GM18909 (cell line): Measurements from ENCODE around the gene USF3.
A peak's percentile ranks its signal among the peaks of the same experiment; 100 is the strongest.
"Not testable (repeated sequence)": the region's sequence is repeated elsewhere in the genome, so short reads cannot be mapped to it uniquely, and the experiment has no call there.

ENCODE experiments used
- ATAC-seq: cut with Tn5 transposase; IDR thresholded peaks from one replicate; pipeline ENCODE4 v1.9.1; 2021; ENCODE audit warnings: mild to moderate bottlenecking; ENCODE audit not compliant: unreplicated experiment, poor library complexity

USF3 gene

GRCh38 chr3:113658107-113658506 is 38.3 kb downstream of the USF3 start:
- ATAC-seq: no peak

- no peak for ATAC-seq
Measured at GRCh38 chr3:113654851-113655250, 41.6 kb downstream of the USF3 start.

DNA sequence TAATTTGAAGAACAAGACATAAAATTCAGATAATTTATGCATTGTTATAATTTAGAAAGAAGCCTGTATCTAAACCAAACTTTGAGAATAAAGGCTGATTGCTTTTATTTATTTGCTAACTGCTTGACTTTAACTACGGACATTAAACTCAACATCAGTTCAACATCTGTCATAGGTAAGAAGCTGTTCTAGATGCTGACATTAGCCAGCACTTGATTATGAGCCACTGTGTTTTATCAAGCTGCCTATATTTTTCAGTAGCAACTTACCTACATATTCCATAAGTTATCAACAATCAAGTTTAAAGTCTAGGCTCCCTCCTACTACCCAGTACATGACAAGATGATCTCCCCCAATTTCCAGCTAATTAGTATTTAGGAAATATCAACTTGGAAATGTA is 42.1 kb downstream of the USF3 start:
- no peak for ATAC-seq

- no peak for ATAC-seq
Measured at GRCh38 chr3:113649174-113649845, 47.1 kb downstream of the USF3 start.

DNA sequence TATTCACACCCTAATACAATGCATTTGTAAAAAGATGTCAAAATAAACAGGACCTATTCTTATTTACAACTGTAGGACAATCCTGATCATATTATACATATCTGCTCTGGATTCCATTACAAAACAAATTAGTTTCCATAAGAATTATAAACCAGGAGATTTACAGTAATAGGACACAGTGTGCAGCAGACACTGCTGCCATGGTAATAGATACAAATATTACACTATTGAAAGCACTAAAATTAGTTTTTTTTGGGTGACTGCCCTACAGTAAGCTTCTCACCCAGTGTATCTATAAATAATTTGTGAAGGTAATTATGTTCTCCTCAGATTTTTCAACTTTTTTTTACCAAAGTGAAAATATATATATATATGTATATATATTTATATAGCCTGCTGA is 47.9 kb downstream of the USF3 start:
- ATAC-seq: no peak

GRCh38 chr3:113643583-113643982 is 52.9 kb downstream of the USF3 start:
- ATAC-seq: no peak

GRCh38 chr3:113638910-113639309 is 57.5 kb downstream of the USF3 start:
- ATAC-seq: no peak

DNA sequence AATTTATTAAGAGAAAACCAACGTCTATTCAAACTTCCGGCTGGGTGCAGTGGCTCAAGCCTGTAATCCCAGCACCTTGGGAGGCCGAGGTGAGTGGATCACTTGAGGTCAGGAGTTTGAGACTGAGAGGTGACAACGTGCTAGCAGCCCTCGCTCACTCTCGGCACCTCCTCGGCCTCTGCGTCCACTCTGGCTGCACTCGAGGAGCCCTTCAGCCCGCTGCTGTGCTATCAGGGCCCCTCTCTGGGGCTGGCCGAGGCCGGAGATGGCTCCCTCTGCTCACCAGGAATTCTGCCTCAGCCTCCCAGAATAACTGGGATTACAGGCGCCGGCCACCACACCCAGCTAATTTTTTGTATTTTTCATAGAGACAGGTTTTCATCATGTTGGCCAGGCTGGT is 58.7 kb downstream of the USF3 start:
- ATAC-seq: no peak

DNA sequence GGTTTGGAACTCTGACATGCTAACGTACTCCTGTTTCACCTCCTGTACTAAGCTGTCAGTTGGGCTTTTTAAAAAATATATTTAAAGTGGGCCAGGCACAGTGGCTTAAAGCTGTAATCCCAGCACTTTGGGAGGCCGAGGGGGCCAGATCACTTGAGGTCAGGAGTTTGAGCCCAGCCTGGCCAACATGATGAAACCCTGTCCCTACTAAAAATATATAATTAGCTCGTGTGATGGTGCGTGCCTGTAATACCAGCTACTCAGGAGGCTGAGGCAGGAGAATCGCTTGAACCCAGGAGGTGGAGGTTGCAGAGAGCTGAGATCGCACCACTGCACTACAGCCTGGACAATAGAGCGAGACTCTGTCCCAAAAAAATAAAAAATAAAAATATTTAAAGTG is 60.4 kb downstream of the USF3 start:
- not testable (repeated sequence) for ATAC-seq

DNA sequence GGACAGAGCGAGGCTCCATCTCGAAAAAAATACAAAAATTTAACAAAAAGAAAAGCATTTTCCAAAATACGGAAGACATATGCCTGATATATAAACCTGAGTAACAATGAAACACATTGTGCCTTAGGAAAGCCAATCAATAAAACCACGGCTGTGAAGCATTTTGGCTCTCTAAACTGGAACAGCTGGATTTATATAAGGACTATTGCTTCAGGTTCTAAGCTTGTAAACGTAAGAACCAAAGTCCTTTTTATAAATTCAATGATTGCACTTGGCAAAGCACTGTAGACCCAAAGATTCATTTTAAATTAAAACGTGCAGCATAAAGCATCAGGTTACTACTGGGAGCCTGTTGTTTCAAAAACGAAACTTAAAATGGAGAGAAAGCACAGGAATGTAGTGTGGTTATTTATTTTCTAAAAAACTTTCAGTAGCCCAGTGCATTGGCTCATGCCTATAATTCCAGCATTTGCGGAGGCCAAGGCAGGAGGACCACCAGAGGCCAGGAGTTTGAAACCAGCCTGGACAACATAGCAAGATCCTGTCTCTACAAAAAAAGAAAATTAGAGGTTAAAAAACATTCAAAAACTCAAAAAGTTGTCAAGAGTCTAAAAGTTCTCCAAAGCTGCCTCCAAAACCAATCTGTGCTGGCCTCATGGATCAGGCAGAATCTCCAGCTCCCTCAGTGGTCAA is 61.5 kb downstream of the USF3 start:
- ATAC-seq: no peak

- ATAC-seq: no peak
Measured at GRCh38 chr3:113631573-113631972, 64.9 kb downstream of the USF3 start.

DNA sequence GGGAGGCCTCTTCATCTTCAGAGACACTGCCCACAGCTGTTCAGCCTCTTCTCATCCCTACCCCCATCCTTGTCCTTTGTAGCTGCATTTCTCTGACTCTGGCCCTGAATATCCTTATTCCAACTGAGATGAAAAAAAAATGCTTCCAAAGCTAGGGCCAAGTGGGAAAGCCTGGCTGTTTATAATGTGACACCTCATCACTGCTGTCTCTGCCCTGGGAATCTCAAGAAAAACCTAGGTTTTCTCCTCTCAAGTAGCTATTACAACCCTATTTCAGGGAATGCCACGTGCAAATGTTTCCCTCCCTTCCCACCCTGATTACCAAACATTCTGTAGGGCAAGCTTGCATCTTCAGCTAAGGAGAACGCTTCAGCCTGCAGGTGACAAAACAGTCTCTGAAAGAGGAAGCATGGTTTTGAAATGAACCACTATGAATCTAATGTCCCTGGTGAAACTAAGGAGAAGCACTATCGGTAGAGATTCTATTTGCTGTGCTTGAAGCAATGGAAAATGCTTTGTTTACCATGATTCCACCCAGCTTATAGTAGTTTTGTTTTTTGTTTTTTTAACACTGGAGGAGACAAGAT is 65.4 kb downstream of the USF3 start:
- ATAC-seq: no peak

- ATAC-seq: no peak
Measured at GRCh38 chr3:113629584-113630421, 66.6 kb downstream of the USF3 start.

GRCh38 chr3:113628788-113629187 is 67.7 kb downstream of the USF3 start:
- no peak for ATAC-seq

DNA sequence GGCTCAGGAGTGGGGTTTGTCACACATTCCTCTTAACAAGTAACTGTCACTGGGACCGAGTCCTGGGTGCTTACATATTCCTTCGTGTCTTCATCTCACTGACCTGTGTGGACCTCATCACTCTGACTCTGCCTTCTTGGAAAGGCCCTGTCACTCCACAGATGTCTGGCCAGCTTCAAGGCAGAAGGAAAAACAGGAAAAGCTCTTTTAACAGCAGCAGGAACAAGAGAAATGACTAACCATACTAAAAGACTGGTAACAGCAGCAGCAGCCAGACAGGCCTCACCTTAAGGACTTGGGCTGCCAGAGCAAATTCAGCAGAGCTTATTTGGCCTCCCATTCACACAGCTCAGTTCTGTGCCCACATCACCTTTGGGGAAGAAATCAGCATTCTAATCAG is 68.1 kb downstream of the USF3 start:
- ATAC-seq: no peak

GRCh38 chr3:113626503-113627371 is 69.7 kb downstream of the USF3 start:
- peak; percentile 57 for ATAC-seq

DNA sequence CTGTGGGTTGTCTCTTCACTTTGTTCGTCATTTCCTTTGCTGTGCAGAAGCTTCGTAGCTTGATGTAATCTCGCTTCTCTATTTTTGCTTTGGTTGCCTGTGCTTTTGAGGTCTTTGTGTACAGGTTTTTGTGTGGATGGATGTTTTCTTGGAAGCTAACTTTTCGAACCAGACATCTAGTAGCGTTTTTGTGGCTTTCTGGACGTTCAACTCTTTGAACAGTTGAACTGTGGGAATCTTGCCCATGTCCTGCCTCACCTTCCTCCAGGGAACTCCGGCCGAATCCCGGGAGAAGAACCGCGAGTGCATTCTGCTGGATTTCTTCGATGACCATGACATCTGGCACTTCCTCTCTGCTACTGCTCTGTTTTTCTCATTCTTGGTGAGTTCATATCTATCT is 70.6 kb downstream of the USF3 start:
- ATAC-seq: no peak

DNA sequence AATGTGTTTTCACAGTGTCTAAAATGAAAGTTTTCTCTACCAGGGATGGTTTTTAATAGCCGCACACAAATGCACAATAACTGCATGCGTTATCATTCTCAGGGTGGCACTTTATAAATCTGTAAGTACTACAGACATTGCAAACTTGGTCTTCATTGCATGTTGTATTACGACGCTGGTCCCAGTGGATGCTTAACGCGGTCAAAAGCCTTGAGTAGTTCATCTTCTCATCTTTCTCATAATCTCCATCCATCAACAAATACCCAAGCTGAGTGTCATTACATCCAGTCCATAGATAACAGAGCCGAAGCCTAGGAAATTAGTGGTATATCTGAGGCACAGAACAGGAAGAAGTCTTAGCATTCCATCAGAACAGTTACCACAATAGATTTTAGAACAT is 72.6 kb downstream of the USF3 start:
- no peak for ATAC-seq

DNA sequence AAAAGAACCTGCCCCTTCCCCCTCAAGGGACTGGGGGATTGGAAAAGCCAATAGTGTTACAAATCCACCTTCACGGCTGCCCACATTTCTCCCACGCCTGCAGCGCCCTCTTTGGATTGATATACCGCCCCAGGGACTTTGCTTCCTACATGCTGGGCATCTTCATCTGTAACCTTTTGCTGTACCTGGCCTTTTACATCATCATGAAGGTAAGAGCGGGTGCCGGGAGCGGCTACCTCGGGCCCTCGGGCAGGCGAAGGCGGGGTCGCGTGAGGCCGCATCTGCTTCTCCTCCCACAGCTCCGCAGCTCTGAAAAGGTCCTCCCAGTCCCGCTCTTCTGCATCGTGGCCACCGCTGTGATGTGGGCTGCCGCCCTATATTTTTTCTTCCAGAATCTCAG is 73.1 kb downstream of the USF3 start:
- no peak for ATAC-seq

- ATAC-seq: no peak
Measured at GRCh38 chr3:113620091-113620490, 76.4 kb downstream of the USF3 start.
